Muscle layer of colon (tissue), 2 donors: ENCODE measurements around the gene MAP7D2.

Experiments
- H3K27ac ChIP-seq: one replicate; pipeline ENCODE4 v1.7.0; 2013; ENCODE audit warnings: low read depth, mild to moderate bottlenecking, low read length, moderate library complexity
- H3K27me3 ChIP-seq, 2 donors: one replicate each; pipeline ENCODE4 v1.7.0; 2013; ENCODE audit warnings: low read length in 2 of 2, mild to moderate bottlenecking in 2 of 2; ENCODE audit not compliant: insufficient read depth in 2 of 2, control insufficient read depth in 1 of 2
- H3K36me3 ChIP-seq: one replicate; pipeline ENCODE4 v1.7.0; 2013; ENCODE audit warnings: mild to moderate bottlenecking, low read length; ENCODE audit not compliant: insufficient read depth
- H3K4me1 ChIP-seq: one replicate; pipeline ENCODE4 v1.7.0; 2013; ENCODE audit warnings: mild to moderate bottlenecking, low read length; ENCODE audit not compliant: insufficient read depth
- H3K4me3 ChIP-seq, 2 donors: one replicate each; pipeline ENCODE4 v1.7.0; 2013; ENCODE audit warnings: low read length in 2 of 2, low read depth in 1 of 2, mild to moderate bottlenecking in 1 of 2, moderate library complexity in 1 of 2
- H3K9ac ChIP-seq: one replicate; pipeline ENCODE4 v1.7.0; 2013; ENCODE audit warnings: low read length
- H3K9me3 ChIP-seq: one replicate; pipeline ENCODE4 v1.7.0; 2013; ENCODE audit warnings: mild to moderate bottlenecking, low read length
- donor health status: abdominal sarcoma.
- donor health status: Adenocarcinoma of cecum.

Gene MAP7D2

DNA sequence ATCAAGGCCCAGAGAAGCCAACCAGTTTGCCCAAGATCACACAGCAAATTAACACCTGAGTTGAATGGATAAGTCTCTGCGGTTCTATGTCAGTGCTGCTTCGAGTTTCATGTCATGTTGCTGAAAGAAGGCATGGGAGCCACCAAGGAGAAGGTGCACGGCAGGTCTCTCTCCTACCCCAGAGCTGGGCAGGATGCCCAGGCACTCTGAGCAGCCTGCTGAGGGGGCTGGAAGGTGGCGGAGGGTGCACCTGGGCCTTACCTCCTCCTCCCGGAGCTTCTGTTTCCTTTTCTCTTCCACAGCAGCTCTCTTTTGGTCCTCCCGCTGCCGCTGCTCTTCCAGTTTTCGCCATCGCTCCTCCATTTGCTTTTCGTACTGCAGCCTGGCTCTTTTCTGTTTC is 53.6 kb downstream of the MAP7D2 start:
- no peak overlapping the region for H3K4me3 ChIP-seq
- peaks cover 0 to 17% of the 10 kb centered on the region in 2 donors for H3K27me3 ChIP-seq
- no peaks in the 10 kb centered on the region for H3K9me3 ChIP-seq
- no peaks in the 10 kb centered on the region for H3K36me3 ChIP-seq
- no peaks in the 10 kb centered on the region for H3K4me1 ChIP-seq
- no peak overlapping the region for H3K9ac ChIP-seq
- H3K27ac ChIP-seq = no peak overlapping the region

GRCh38 chrX:20061855-20062254 is 54.9 kb downstream of the MAP7D2 start:
- H3K9me3 ChIP-seq = no peaks in the 10 kb centered on the region
- no peaks in the 10 kb centered on the region for H3K36me3 ChIP-seq
- H3K27ac ChIP-seq = no peak overlapping the region
- H3K27me3 ChIP-seq = peaks cover 0 to 18% of the 10 kb centered on the region in 2 donors
- no peak overlapping the region for H3K4me3 ChIP-seq
- H3K4me1 ChIP-seq = no peaks in the 10 kb centered on the region
- no peak overlapping the region for H3K9ac ChIP-seq

DNA sequence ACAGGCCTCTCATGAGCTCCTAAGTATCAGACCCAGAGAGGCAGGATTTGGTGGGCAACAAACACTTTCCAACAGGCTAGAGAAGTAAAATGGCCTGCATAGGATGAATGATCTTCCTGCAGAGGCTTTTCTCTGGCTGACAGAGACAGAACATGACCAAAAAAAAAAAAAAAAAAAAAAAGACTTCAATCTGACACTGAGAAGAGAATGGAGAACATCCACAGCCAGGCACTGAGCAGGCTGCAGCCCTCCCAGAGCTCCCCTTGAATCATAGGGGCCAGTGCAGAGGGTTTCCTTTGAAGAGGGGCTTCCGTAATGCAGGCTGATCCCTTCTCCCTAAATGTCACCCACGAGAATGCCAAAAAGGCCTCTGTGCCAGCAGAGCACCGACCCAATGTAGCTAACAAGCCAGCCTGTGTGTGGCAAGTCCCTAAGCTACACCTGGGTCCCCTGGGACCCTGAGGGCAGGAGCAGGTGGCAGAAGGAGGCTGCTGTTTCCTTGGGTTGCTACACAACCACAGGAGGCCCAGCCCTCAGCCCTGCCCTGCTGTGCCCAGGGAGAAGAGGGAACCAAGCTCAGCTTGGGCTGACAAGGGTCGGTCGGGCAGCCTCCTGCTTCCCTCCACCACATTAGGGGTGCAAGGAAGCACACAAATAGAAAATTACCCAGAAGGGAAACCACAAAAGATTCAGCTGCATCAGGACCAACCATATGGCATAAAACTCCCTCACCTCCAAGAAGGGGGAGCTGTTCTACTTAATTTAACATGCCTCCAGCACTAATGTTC is 55.6 kb downstream of the MAP7D2 start:
- Histone ChIP-seq H3K4me3 (no peak overlapping the region), H3K4me1 (no peaks in the 10 kb centered on the region), H3K27ac (no peak overlapping the region), H3K9me3 (no peaks in the 10 kb centered on the region), H3K27me3 (peaks cover 0 to 22% of the 10 kb centered on the region in 2 donors), H3K36me3 (no peaks in the 10 kb centered on the region), H3K9ac (no peak overlapping the region)

- Histone ChIP-seq H3K9ac (no peak overlapping the region), H3K27ac (no peak overlapping the region), H3K4me3 (no peak overlapping the region), H3K27me3 (peaks cover 0 to 22% of the 10 kb centered on the region in 2 donors), H3K9me3 (no peaks in the 10 kb centered on the region), H3K36me3 (no peaks in the 10 kb centered on the region), H3K4me1 (no peaks in the 10 kb centered on the region)
Observed at GRCh38 chrX:20059467-20060128, 57.1 kb downstream of the MAP7D2 start.

GRCh38 chrX:20057479-20057878 is 59.2 kb downstream of the MAP7D2 start:
- Histone ChIP-seq H3K4me1 (no peaks in the 10 kb centered on the region), H3K9me3 (no peaks in the 10 kb centered on the region), H3K36me3 (no peaks in the 10 kb centered on the region), H3K27ac (no peak overlapping the region), H3K4me3 (no peak overlapping the region), H3K27me3 (peaks cover 0 to 22% of the 10 kb centered on the region in 2 donors), H3K9ac (no peak overlapping the region)

GRCh38 chrX:20056704-20057103 is 60.0 kb downstream of the MAP7D2 start:
- Histone ChIP-seq H3K9ac (no peak overlapping the region), H3K4me1 (no peaks in the 10 kb centered on the region), H3K27ac (no peak overlapping the region), H3K27me3 (peaks cover 0 to 22% of the 10 kb centered on the region in 2 donors), H3K36me3 (no peaks in the 10 kb centered on the region), H3K4me3 (no peak overlapping the region), H3K9me3 (no peaks in the 10 kb centered on the region)

DNA sequence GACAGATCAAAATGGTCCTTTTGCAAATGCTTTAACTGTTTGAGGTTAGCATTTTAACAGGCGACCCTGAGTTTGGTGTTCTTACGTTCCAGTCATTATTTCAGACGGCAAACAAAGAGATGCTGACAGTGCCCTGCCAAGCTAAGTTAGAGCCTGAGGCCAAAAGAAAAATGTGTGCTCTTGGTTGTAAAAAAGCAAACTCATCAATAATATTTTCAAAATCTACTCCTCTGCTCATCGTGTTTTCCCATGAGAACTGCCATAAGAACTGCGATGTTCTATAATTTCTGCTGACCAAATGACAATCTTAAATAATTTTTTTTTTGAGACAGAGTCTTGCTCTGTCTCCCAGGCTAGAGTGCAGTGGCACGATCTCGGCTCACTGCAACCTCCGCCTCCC is 63.2 kb downstream of the MAP7D2 start:
- Histone ChIP-seq H3K4me3 (no peak overlapping the region), H3K36me3 (no peaks in the 10 kb centered on the region), H3K4me1 (no peaks in the 10 kb centered on the region), H3K27ac (no peak overlapping the region), H3K9ac (no peak overlapping the region), H3K27me3 (peaks cover 0 to 5% of the 10 kb centered on the region in 2 donors), H3K9me3 (no peaks in the 10 kb centered on the region)

- Histone ChIP-seq H3K4me1 (no peaks in the 10 kb centered on the region), H3K27ac (no peak overlapping the region), H3K36me3 (no peaks in the 10 kb centered on the region), H3K27me3 (no peaks in the 10 kb centered on the region), H3K9ac (no peak overlapping the region), H3K9me3 (no peaks in the 10 kb centered on the region), H3K4me3 (no peak overlapping the region)
Observed at GRCh38 chrX:20046864-20047263, 69.8 kb downstream of the MAP7D2 start.

DNA sequence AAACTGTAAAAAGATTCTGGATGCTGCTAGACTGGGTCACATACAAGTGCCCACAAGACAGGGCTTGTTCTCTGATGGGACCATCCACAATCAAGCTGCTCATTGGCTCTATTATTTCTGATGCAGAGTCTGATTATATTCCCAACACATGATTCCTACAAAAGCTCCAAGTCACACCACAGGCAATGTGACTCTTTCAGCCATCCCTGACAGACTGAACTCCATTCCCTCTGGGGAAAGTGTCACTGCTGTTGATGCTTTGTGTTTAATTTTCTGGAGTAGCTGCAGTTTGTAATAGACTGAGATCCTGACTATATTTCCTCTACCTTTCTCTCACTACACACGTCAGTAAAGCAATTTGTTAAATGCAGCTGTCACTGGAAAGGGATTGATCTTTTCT is 70.5 kb downstream of the MAP7D2 start:
- Histone ChIP-seq H3K36me3 (no peaks in the 10 kb centered on the region), H3K4me3 (no peak overlapping the region)

GRCh38 chrX:20042221-20042620 is 74.5 kb downstream of the MAP7D2 start:
- H3K4me3 ChIP-seq = no peak overlapping the region
- H3K27me3 ChIP-seq = no peaks in the 10 kb centered on the region
- H3K36me3 ChIP-seq = no peaks in the 10 kb centered on the region
- no peaks in the 10 kb centered on the region for H3K4me1 ChIP-seq
- no peak overlapping the region for H3K9ac ChIP-seq
- no peaks in the 10 kb centered on the region for H3K9me3 ChIP-seq
- no peak overlapping the region for H3K27ac ChIP-seq

More for the DNA sequence above, 70.5 kb downstream of the MAP7D2 start:
- Histone ChIP-seq H3K27ac (no peak overlapping the region), H3K9ac (no peak overlapping the region), H3K4me1 (no peaks in the 10 kb centered on the region), H3K9me3 (no peaks in the 10 kb centered on the region), H3K27me3 (no peaks in the 10 kb centered on the region)

DNA sequence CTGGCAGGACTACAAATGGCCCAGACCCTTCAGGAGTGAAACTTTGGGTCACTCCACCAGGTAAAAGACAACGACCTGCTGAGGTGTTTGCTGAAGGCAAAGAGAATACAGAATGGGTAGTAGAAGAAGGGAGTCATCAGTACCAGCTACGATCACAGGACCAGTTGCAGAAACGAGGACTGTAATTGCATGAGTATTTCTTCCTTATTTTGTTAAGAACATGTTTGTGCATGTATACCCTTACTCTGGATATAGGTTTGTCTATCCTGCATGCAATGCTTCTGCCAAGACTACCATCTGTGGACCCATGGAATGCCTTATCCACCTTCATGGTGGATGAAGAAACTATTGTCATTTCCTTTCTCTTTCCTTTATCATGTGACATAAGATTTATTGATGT is 77.7 kb downstream of the MAP7D2 start:
- Histone ChIP-seq H3K36me3 (no peaks in the 10 kb centered on the region), H3K4me1 (no peaks in the 10 kb centered on the region), H3K9me3 (no peaks in the 10 kb centered on the region), H3K27ac (no peak overlapping the region), H3K4me3 (no peak overlapping the region), H3K27me3 (no peaks in the 10 kb centered on the region), H3K9ac (no peak overlapping the region)

- no peaks in the 10 kb centered on the region for H3K27me3 ChIP-seq
- H3K27ac ChIP-seq = no peak overlapping the region
- H3K9me3 ChIP-seq = no peaks in the 10 kb centered on the region
- no peak overlapping the region for H3K4me3 ChIP-seq
- H3K36me3 ChIP-seq = no peaks in the 10 kb centered on the region
- no peak overlapping the region for H3K9ac ChIP-seq
- H3K4me1 ChIP-seq = no peaks in the 10 kb centered on the region
Observed at GRCh38 chrX:20037186-20037585, 79.5 kb downstream of the MAP7D2 start.
